ENCODE data around the gene SP3.

SP3 gene

DNA sequence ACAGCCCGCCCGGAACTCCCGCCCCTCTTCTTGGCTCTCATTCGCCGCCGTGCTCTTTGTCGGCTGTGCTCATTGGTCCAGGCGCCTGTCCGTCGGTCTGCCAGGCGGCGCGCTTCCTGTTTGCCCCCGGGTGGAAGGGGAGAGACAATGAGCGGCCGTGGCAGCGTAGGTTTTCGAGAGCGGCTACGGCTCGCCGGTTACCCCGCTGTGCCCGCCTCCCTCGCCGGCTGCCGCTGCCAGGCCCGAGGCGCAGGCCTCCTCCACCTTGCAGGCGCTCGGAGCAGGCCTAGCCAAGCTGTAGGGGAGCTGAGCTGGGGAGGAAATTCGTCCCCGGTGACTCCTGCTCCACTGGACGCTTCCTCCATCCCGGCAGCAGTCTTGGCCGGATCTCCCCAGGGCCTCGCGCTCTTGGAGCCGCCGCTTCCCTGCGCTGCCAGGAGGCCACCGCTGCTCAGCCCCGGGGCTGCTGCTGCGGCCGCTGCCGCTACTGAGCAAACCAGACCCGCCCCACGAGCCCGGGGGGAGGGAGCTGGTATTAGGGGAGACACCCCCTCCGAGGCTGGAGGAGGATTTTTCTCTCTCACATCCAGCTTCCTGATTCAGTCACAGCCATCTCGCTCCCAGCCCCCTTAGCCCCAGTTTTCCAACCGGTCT lies at the start of gene SP3:
Gene SP3 (minus strand): TSS at position 2 of the 654 bp plus-strand sequence. CDS start 202 bp downstream, outside the sequence.
- peak; percentile 95 to 97 for DNase-seq

DNA sequence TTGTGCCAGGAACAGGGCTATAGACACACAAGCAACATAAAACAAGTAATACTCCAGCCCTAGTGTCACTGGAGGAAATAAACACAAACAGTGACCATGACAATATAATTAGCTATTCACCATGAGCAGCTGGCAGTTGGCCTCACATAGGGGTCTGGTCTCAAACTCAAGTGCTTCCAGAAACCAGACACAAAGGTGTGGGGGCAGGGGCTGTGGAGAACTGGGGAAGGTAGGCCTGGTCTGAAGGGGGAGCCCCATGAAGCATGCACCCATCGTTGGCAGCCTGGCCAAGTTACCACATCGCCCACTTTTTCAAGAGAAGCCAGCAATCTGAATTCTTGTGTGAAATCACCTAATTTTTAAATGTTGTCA lies 49.5 kb upstream of the SP3 start:
- DNase-seq = no peak

DNA sequence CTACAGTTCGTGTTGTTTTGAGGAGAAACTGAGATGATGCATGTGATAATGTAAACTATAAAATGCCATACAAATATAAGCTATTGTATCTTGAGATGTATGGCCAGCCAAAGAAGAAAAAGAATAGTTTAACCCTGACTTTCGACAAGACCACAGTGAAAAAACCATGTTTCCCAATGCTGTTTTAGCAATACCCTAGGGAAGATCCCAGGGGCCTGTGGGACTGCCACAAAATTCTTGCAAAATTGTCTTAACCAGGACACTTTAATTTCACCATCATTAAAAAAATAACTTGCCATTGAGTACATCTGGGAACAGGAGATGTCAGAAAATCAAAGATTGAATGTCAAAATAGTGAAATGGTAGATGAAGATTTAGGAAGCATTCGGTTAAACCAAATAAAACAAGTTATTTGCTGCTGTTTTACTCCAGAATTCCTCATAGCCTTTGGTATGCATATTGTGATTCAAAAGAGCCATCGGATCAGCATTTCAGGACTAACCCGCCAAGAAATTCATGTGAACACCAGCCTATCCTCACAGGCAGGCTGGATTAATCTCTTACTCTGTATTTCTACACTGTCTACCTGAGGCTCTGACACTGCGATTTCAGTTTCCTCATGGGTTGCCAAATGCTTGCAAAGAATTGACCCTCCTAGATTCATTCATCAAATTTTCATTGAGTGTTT lies 49.0 kb upstream of the SP3 start:
- no peak for DNase-seq

DNA sequence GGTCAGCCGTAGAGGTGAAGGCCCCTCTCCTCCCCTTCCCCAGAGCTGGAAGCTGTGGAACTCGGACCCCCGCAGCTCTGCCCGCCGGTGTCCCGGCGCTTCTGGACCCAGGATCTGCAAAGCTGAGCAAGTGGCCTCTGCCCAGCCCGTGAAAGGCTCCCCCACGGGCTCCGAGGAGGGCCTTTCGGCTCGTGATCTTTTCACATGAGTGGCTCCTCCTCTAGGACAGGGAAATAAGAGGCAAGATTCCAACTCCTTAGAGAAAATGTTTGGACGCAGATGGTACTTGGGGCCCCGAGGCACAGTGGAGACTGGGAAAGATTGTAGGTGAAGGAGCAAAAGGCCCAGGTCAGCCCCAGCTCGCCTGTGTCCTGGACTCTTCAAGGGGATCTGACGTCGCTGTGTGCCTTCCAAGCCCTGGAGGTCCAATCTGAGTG lies 48.2 kb upstream of the SP3 start:
- DNase-seq = no peak

DNA sequence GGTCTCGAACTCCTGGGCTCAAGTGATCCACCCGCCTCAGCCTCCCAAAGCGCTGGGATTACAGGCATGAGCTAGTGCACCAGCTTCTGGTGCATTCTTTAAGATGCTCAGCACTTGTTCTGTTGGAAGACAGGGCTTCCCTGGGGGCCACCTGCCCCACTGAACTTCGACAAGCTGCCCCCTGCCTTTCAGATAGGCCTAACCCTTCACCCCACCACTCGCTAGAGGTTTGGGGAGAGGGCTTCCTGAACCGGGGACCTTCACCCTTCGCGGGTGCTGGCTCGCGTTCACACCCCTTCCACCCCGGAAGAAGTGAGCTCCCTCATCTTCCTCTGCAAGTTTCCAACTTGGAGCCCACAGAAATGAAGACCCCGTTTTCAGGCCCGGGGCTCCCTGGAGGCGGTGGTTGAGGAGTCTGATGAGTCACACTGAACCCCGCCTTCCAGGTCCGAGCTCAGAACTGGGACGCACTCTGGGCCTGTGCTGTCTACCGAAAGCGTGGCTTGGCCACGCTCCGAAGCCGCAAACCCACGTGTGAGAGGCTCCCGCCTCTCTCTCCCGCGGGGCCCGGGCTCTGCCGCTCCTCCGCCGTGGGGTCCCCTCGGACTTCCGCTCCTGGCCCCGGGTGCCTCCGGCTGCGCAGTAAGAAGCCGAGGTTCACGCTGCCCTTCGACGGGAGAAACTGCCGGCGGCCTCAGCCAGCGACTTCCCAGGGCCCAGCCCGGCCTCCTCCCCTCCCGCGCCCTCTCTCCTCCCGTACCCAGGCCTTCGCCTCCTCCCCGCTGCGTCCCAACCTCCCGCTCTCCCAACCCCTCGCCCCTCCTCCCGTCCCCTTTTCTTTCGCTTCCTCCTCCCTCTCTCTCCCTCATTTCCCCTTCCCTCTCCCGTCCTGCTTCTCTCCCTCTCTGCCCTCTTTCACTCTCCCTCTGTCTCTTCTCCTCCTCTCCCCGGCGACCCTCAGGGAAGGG lies 47.5 kb upstream of the SP3 start:
- DNase-seq = peak; percentile 42 to 58

DNA sequence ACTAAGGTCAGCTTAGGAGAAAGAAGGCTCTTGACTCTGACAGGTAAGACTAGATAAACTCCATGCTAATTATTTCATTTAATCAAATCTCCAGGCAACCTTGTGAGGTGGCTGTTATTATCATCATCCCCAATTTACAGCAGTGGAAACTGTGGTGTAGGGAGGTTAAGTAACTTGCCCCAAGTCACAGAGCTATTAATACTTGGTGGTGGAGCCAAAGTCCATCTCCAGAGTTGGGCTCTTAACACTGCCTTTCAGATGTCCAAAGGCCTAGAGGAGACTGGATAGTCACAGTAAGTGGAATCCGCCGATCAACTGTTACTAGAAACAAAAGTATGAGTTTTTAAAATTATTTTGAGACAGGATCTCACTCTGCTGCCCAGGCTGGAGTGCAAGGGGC lies 46.6 kb upstream of the SP3 start:
- DNase-seq = no peak

DNA sequence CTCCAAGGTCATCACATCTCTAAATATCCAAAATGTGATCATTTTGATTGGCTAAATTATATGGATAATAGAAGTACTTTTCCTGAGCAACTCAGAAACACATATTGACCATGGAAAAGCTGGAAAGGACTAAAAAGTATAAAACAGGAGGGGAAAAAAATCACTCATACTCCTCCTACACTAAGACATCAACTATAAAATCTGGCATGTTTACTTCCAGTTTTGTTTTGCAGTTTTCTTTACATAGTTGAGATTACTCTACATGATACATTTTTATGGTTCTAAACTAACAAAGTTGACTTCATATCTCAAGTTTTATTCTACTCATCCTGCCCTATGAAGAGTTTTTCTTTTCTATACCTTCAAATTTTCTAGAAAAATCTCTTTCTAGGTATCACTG lies 46.0 kb upstream of the SP3 start:
- DNase-seq = no peak

DNA sequence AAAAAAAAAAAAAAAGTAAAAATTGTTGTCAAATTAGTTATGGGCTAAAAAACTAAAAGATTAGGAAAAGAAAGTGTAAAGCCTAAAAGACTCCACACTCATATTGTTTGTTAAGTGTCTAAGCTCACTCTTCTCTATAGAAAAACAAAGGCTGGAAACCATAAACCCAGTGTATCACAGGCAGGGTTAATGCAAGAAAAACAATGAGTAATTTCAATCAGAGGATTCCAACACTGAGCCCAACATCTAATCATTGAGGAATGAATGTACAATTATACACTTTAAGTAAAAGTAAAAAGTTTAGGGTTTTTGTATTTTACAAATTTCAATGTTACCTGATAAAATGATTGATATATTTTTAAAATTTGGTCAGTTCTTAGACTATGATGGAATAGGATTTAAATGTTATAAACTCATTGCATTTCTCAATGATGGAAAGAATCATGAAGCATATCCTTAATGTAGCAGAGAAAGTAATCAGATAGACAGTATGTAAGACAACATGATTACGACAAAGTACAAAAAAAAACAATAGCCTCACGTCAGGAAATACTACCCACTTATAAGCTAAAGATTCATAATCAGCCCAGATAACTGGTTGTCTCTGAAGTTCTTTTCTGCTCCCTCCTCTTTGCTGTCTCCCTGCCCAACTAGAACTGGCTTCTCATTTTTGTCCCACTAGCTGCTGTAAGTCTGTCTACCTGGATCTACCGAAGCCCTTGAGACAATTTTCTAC lies 44.5 kb upstream of the SP3 start:
- no peak for DNase-seq

DNA sequence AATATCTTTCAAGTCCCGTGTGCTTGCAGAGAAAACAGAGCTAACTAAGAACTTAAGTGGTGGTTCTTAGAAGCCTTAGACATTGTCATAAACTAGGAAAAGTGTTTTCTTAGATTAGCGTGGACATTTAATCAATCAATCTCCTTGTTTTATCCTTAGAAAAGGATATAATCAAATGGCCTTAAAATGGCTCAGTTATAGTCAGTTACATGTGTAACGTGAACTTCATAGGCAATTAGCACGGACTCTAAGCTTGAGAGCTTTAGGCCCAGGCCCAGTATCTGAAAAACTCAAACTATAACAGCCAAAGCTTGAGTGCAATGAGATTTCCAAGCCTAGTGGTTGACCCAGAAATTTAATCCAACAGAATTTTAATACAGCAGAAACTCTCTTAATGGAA lies 43.5 kb upstream of the SP3 start:
- no peak for DNase-seq

DNA sequence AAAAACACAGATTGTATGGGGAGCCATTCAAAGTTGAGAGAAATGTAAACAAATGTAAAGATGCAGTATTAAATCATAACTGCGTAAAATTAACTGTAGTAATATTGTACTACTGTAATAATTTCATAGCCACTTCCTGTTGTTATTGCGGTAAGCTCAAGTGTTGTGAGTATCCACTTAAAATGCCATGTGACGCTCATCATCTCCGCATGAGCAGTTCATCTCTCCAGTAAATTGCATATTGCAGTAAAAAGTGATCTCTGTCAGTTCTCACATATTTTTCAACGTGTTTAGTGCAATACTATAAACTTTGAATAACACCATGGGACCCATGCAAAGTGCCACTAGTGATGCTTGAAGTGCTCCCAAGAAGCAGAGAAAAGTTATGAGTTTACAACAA lies 41.8 kb upstream of the SP3 start:
- no peak for DNase-seq

DNA sequence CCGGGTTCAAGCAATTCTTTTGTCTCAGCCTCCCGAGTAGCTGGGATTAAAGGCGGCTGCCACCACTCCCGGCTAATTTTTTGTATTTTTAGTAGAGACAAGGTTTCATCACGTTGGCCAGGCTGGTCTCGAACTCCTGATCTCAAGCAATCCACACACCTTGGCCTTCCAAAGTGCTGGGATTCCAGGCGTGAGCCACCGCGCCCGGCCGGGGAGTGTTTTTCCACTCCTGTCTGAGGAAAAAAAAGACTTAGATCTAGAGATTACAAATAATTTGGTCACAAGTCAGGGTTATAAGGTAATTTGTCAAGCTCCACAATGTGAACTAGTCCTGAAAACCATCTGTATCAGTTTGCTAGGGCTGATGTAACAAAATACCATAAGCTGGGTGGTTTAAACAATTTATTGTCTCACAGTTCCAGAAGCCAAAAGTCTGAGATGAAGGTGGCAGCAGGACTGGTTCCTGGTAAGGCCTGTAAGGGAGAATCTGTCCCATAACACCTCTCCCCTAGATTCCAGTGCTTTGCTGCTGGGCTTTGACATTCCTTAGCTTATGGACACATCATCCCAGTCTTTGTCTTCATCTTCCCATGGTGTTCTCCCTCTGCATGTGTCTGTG lies 40.7 kb upstream of the SP3 start:
- DNase-seq = no peak

DNA sequence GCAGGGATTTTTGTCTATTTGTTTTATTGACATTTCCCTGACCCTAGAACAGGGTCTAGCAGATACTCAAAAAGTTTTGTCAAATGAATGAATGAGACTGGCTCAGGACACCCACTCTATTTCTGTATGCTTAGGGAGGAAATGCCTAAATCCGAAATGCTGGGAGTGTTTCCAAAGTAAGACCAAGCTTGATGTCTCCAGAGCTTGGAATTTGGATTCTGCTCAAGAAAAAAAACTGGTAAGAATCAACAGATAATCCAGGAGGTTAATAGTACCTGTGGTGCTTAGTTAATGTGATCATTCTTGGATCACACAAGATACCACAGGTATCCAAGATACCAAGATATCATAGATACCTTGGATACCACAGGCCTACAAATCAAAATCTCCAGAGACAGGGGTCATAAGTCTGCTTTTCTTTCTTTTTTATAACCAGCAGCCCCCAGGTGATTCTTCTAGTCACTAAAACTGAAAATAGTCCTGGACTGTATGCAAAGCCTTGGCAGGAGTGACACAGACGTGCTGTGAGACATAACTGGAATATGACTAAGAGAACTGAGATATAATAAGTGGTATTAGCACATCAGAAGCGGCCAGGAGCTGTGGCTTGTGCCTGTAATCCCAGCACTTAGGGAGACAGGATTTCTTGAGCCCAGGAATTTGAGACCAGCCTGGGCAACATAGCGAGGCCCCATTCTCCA lies 39.9 kb upstream of the SP3 start:
- peak; percentile 35 to 51 for DNase-seq

DNA sequence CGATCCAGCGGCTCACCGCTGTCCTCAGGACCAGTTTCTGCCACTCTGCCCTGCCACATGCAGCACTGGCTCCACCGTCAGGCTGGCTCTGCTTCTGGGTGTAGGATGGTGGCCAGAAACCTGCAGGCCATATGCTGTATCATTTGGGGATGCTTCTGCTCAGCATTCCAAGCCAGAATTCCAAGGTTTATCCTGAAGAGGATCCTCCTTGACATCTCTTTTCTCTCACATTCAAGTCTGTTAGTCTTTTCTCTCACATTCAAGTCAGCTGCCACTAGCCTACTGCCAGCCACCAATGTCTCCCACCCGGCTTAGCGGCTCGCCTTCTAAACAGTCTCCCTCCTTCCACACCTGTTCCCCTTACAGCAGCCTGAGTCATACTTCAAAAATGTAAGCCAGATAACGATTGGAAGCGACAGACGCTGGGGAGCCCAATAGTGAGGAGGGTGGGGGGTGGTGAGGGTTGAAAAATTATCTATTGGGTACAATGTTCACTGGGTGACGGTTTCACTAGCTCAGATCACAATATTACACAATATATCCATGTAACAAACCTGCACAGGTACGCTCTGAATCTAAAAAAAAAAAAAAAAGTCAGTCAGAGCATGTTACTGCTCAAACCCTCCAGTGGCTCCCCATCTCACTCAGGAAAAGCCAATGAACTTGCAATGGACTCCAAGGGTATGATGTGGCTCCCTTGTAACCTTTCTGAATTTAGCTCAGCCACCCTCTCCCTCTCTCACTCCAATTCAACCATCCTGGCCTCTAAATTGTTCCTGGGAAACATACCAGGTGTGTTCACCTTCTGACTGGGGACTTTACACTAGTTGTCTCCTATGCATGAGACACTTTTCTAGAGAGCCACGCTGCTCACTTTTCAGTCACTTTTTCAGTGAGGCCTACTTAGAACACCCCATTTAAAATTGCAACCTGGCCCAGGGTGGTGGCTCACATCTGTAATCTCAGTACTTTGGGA lies 38.8 kb upstream of the SP3 start:
- no peak for DNase-seq

DNA sequence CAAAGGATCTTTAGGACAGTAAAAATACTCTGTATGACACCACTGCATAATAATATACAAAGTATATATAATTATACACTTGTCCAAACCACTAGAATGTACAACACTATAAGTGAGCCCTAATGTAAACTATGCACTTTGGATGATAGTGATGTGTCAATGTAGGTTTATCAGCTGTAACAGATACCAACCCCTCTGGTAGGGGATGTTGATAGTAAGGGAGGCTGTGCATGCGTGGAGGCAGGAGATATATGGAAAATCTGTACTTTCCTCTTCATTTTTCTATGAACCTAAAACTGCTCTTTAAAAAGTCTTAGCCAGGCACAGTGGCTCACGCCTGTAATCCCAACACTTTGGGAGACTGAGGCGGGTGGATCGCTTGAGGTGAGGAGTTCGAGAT lies 37.5 kb upstream of the SP3 start:
- DNase-seq = no peak

DNA sequence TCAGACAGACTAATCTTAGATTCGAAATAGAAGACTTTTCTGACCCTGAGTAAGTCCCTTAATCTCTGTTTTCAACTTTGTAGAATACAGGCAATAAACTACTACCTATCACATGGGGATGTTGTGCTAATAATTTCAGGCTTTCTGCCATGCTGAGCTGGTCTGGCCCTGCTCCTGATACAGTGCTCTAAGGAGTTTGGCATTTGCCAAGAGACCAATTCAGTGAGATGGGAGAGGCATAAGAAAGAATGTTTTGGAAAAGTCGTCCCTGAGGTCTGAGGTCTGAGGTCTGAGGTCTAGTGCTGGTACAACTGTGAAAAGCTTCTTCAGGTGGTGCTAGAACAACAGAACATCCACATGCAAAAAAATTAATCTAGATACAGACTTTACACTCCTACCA lies 35.9 kb upstream of the SP3 start:
- DNase-seq = no peak

DNA sequence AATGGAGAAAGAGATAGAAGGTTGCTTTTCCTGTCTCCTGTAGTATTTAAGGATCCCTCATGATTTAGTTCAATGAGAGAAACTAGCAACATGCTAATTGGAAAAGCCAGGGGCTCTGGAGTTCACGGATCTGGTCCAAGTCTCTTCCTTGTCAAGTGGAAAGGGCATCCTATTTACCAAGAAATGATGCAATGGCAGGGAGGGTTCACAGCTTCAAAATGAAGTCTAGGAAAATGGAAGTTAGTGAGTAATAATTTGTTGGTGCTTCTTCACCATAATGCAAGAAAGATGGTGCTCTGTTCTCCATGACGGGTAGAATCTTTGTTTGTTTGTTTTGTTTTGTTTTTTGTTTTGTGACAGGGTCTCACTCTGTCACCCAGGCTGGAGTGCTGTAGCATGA lies 34.6 kb upstream of the SP3 start:
- DNase-seq = no peak

DNA sequence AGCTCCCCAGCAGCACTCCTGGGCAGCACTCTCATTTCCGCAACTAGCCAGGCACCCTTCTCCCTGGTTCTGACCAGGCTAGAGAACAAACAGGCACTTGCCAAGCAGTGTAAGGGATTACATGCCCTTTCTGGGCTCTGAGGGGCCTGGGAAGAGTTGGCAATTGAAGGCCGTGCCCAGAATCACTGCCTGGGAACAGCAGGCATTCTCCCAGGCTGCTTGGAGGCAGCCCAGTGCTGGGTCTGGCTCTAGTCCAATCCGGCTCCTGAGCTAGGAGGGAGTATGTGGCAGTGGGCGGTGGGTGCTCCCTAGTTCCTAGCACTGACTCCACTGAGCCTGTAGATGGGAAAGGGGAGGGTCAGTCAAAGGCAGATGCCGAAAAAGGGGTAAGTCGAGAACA lies 34.1 kb upstream of the SP3 start:
- DNase-seq = no peak

DNA sequence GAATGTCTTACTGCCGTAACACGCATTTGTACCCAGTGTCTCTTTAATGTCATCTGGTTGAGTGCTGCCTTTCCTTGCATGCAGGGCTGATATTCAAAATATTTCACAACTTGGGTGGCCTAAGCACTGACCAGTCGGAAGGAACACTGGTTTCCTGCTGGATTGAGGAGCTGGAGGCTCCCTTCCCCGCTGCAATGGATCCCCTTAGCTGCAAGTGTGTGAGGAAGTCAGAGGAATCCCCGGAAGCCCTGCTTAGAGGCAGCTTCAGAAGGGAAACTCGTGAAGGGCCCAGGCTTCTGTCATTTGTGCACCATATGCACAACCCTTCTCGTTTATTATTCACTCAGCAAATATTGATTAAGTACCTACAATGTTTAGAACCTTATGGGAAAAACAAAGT lies 33.2 kb upstream of the SP3 start:
- DNase-seq = no peak

DNA sequence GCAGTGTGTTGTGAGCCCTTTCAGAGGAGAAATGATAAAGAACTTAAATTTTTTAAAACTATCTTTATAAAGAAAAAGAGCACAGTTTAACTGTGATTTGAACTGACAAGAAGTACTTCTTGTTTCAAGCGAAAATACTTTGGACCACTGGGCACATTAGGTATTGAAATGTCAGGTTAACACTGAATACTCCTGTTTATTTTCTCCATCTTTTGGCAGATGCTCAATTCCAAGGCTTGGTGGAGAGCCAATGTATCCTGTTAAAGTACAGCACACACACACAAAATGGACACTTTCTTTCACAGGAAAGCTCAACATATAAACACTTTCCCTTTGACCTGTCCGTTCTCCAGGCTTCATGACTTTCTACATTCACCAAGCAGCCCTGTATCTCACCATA lies 32.6 kb upstream of the SP3 start:
- DNase-seq = no peak

DNA sequence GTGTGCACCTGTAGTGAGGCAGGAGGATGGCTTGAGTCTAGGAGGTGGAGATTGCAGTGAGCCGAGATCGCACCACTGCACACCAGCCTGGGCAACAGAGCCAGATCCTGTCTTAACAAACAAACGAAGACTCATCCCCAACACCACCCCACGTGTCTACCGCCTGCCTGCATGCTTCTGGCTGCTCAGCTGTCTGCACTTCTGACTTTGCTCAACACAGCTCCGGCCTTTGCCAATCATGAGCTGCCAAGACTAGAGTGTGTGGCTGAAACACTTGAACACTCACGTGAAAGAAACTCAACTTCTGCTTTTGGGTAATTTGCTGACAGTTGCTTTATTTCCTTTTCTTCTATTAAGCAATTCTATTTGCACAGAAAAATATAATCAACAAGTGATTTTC lies 32.1 kb upstream of the SP3 start:
- DNase-seq = no peak

DNA sequence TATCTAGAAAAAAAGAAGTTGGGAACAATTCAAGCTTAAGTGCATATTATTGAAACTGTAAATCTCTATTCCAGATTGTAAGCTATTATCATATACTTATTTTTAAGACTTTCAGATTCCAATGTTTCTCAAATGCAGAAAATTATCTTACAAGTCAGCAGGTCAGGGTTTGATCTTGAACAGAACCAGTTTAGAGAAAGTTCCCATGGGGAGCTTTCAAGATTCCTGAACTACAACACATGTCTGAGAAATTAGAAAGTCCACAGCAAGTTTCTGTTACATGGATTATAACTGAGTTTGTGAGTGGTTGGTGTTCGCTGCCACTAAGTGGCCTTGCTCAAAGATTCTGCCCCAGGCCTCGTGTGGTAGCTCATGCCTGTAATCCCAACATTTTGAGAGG lies 31.6 kb upstream of the SP3 start:
- DNase-seq = no peak

All from activated T-cell treated with anti-CD3 and anti-CD28 coated beads, Interleukin-2, amount 50 U/mL, for 48 hours (primary cell).